H1 (cell line): ENCODE measurements around the gene MAP10. TPM values are rescaled to one million over a fixed set of nuclear protein-coding genes. Genes with fewer than 3 reads are reported as not detected.
A peak's percentile ranks its signal among the peaks of the same experiment; 100 is the strongest.

Experiments
- CTCF ChIA-PET: fragments of 300-600 bp; sonication (Branson Sonifier 250); formaldehyde crosslinking; loops from one replicate; lab custom pipeline; 2021; ENCODE audit not compliant: partially characterized antibody; lab: Charles Lee
- POLR2A ChIA-PET: fragments of 300-600 bp; sonication (Branson Sonifier 250); formaldehyde crosslinking; loops from one replicate; lab custom pipeline; 2021; ENCODE audit warnings: inconsistent platforms; ENCODE audit not compliant: partially characterized antibody; lab: Charles Lee
- DNase-seq, 2 experiments: peaks; one replicate each; pipeline versions ENCODE4 v3.0.0 to v3.0.0-alpha.2; 2010 to 2022; ENCODE audit warnings: low spot score in 2 of 2, low read depth in 1 of 2, mixed read lengths in 1 of 2
- FAIRE-seq: peaks from 2 replicates; lab custom pipeline; 2011; peaks lifted over from hg19 to GRCh38; lab: Jason Lieb, UNC
- H2AFZ ChIP-seq: 2 replicates; pipeline ENCODE4 v1.8.1; 2012; ENCODE audit warnings: low read length, inconsistent platforms
- H2AK5ac ChIP-seq: 2 replicates; pipeline ENCODE4 v1.6.1; 2013; ENCODE audit warnings: low read depth, low read length
- H2BK120ac ChIP-seq: replicated peaks from 2 replicates; pipeline ENCODE3; 2013; ENCODE audit warnings: low read depth, low read length, inconsistent platforms
- H2BK12ac ChIP-seq: 2 replicates; pipeline ENCODE4 v1.6.1; 2013; ENCODE audit warnings: low read depth, low read length
- H2BK15ac ChIP-seq: 2 replicates; pipeline ENCODE4 v1.6.1; 2013; ENCODE audit warnings: low read length
- H2BK20ac ChIP-seq: 2 replicates; pipeline ENCODE4 v1.6.1; 2013; ENCODE audit warnings: low read length
- H2BK5ac ChIP-seq: 2 replicates; pipeline ENCODE4 v1.6.1; 2013; ENCODE audit warnings: low read depth, low read length
- H3K14ac ChIP-seq: 2 replicates; pipeline ENCODE4 v1.6.1; 2013; ENCODE audit warnings: inconsistent platforms; ENCODE audit not compliant: insufficient read length
- H3K18ac ChIP-seq: 2 replicates; pipeline ENCODE4 v1.6.1; 2013; ENCODE audit warnings: low read length; ENCODE audit errors: extremely low read depth
- H3K23ac ChIP-seq: 2 replicates; pipeline ENCODE4 v1.6.1; 2013; ENCODE audit warnings: inconsistent platforms; ENCODE audit not compliant: insufficient read length
- H3K23me2 ChIP-seq: 2 replicates; pipeline ENCODE4 v1.6.1; 2013; ENCODE audit warnings: low read depth, low read length
- H3K27ac ChIP-seq: 2 replicates; pipeline ENCODE4 v1.6.1; 2011; ENCODE audit warnings: low read depth, low read length, inconsistent platforms
- H3K27me3 ChIP-seq, 4 experiments: replicated peaks in 1 of 4; 1 replicate in 1 of 4; 2 replicates in 3 of 4; pipeline versions ENCODE4 v1.6.1 to v1.8.1; 2011 to 2013; ENCODE audit warnings: low read length in 3 of 4, mild to moderate bottlenecking in 3 of 4, inconsistent platforms in 2 of 4, mixed read lengths in 2 of 4, moderate library complexity in 1 of 4; ENCODE audit not compliant: control insufficient read depth in 3 of 4, insufficient read depth in 3 of 4; ENCODE audit errors: extremely low read depth in 1 of 4
- H3K36me3 ChIP-seq, 4 experiments: 2 replicates each; pipeline versions ENCODE4 v1.6.1 to v1.8.1; 2011 to 2013; ENCODE audit warnings: mild to moderate bottlenecking in 4 of 4, low read length in 3 of 4, moderate library complexity in 2 of 4, control low read depth in 1 of 4, inconsistent platforms in 1 of 4; ENCODE audit not compliant: insufficient read depth in 4 of 4, control insufficient read depth in 2 of 4
- H3K4ac ChIP-seq: replicated peaks from 2 replicates; pipeline ENCODE3; 2013; ENCODE audit warnings: low read length, low read depth, mixed read lengths, inconsistent platforms; ENCODE audit not compliant: insufficient read length
- H3K4me1 ChIP-seq, 4 experiments: replicated peaks in 1 of 4; 1 replicate in 1 of 4; 2 replicates in 3 of 4; pipeline versions ENCODE4 v1.6.1 to v1.8.1; 2011 to 2013; ENCODE audit warnings: low read length in 3 of 4, inconsistent platforms in 2 of 4, mixed read lengths in 1 of 4; ENCODE audit not compliant: insufficient read depth in 4 of 4, control insufficient read depth in 3 of 4
- H3K4me2 ChIP-seq, 2 experiments: 2 replicates each; pipeline versions ENCODE4 v1.6.1 to v1.8.1; 2011 to 2013; ENCODE audit warnings: low read depth in 2 of 2, low read length in 2 of 2, control low read depth in 1 of 2, inconsistent platforms in 1 of 2, mild to moderate bottlenecking in 1 of 2; ENCODE audit not compliant: insufficient read depth in 1 of 2
- H3K4me3 ChIP-seq, 4 experiments: fragments of 200-600, 300-600 bp in 1 of 4; sonication (generic), shearing (Covaris generic), sonication (Bioruptor Twin) in 1 of 4; 2 replicates each; pipeline versions ENCODE4 v1.5.1 to v1.8.1; 2011 to 2016; ENCODE audit warnings: low read length in 4 of 4, low read depth in 3 of 4, control low read depth in 2 of 4, inconsistent platforms in 2 of 4, mild to moderate bottlenecking in 2 of 4, mixed read lengths in 1 of 4, moderate library complexity in 1 of 4; ENCODE audit not compliant: insufficient read depth in 2 of 4; ENCODE audit errors: extremely low read depth in 1 of 4
- H3K56ac ChIP-seq: replicated peaks from 2 replicates; pipeline ENCODE3; 2013; ENCODE audit warnings: low read depth, mild to moderate bottlenecking, mixed read lengths, low read length, inconsistent platforms; ENCODE audit not compliant: insufficient read length
- H3K79me1 ChIP-seq: 2 replicates; pipeline ENCODE4 v1.6.1; 2013; ENCODE audit warnings: low read depth, low read length, control low read depth
- H3K79me2 ChIP-seq, 2 experiments: 2 replicates each; pipeline versions ENCODE4 v1.6.1 to v1.8.1; 2012 to 2013; ENCODE audit warnings: low read length in 2 of 2, mild to moderate bottlenecking in 2 of 2, inconsistent platforms in 1 of 2; ENCODE audit not compliant: insufficient read depth in 2 of 2, control insufficient read depth in 1 of 2
- H3K9ac ChIP-seq, 4 experiments: replicated peaks in 1 of 4; 1 replicate in 1 of 4; 2 replicates in 3 of 4; pipeline versions ENCODE4 v1.6.1 to v1.8.1; 2011 to 2013; ENCODE audit warnings: low read depth in 3 of 4, low read length in 3 of 4, control low read depth in 2 of 4, mild to moderate bottlenecking in 2 of 4, moderate library complexity in 2 of 4, inconsistent platforms in 1 of 4; ENCODE audit errors: extremely low read depth in 1 of 4
- H3K9me3 ChIP-seq, 2 experiments: 2 replicates each; pipeline versions ENCODE4 v1.6.1 to v1.8.1; 2012 to 2013; ENCODE audit warnings: mild to moderate bottlenecking in 2 of 2, moderate library complexity in 2 of 2, control low read depth in 1 of 2, inconsistent platforms in 1 of 2, low read depth in 1 of 2, low read length in 1 of 2, mixed read lengths in 1 of 2; ENCODE audit not compliant: insufficient read depth in 2 of 2
- H4K20me1 ChIP-seq, 2 experiments: replicated peaks in 1 of 2; 2 replicates each; pipeline versions ENCODE3 to v1.8.1; 2011 to 2013; ENCODE audit warnings: inconsistent platforms in 2 of 2, low read length in 2 of 2, mild to moderate bottlenecking in 1 of 2; ENCODE audit not compliant: insufficient read depth in 2 of 2, control insufficient read depth in 1 of 2
- H4K5ac ChIP-seq: 2 replicates; pipeline ENCODE4 v1.6.1; 2013; ENCODE audit warnings: low read length, low read depth, mixed read lengths, inconsistent platforms; ENCODE audit not compliant: insufficient read length
- H4K8ac ChIP-seq: 2 replicates; pipeline ENCODE4 v1.8.0; 2013; ENCODE audit warnings: mild to moderate bottlenecking, moderate library complexity, low read length, inconsistent platforms; ENCODE audit not compliant: insufficient read depth; ENCODE audit errors: extremely low read depth
- H4K91ac ChIP-seq: replicated peaks from 2 replicates; pipeline ENCODE3; 2013; ENCODE audit warnings: low read length, mixed read lengths, inconsistent platforms; ENCODE audit not compliant: insufficient read length
- MAFK ChIP-seq: IDR thresholded peaks from 2 replicates; pipeline ENCODE4 v1.6.1; 2012; ENCODE audit warnings: low read depth, mild to moderate bottlenecking, improper control_type of control experiment, low read length
- RFX5 ChIP-seq: IDR thresholded peaks from 2 replicates; pipeline ENCODE4 v1.6.1; 2011; ENCODE audit warnings: low read depth, low read length, improper control_type of control experiment, borderline replicate concordance
- SUZ12 ChIP-seq: fragments of 200-600 bp; sonication (generic); IDR thresholded peaks from 2 replicates; pipeline ENCODE4 v1.6.1; 2012; ENCODE audit warnings: mild to moderate bottlenecking, inconsistent platforms, low read length, moderate library complexity, mixed read lengths
- WGBS, 2 experiments: shearing (Covaris generic) in 1 of 2; methylation state at CpG; one replicate each; pipeline versions ENCODE4 v1.1.6 to v1.1.7; 2013 to 2015; ENCODE audit warnings: low lambda C conversion rate in 2 of 2, mixed read lengths in 2 of 2, inconsistent platforms in 1 of 2, low coverage in 1 of 2, missing lambda C conversion rate in 1 of 2; ENCODE audit not compliant: insufficient replicate concordance in 2 of 2, insufficient coverage in 1 of 2, insufficient read length in 1 of 2; ENCODE audit errors: extremely low coverage in 1 of 2, missing lambda C conversion rate in 1 of 2; 5-methylcytosine and 5-hydroxymethylcytosine counted together
- polyA plus RNA-seq, 7 experiments: library from polyadenylated mRNA; depleted of rRNA in 3 of 7; stranded (reverse) in 5 of 7; unstranded in 2 of 7; fragments of >200 nt in 5 of 7; fragments of 200-250 nt in 2 of 7; gene quantifications; 1 replicate in 5 of 7; 2 replicates in 1 of 7; 4 replicates in 1 of 7; pipeline versions ENCODE4 v1.2.1 to v1.2.3, GENCODE V29; 2011 to 2013; ENCODE audit warnings: missing spikeins in 2 of 7, mixed read lengths in 2 of 7
- total RNA-seq: library from RNA; stranded (reverse); fragmentation: NEBNext Ultra II Directional; extraction: Animal tissue kit (Norgen Biotek cat#: 25700); gene quantifications from 2 replicates; pipeline ENCODE4 v1.2.1, GENCODE V29; 2021

Gene MAP10
- total and polyA plus RNA-seq, 2 of the 8 experiments (the other 6 are each of a cell fraction or from before 2014, with no cell fraction given) = 1.5 to 3.5 TPM

GRCh38 chr1:232769733-232770132 lies 35.5 kb upstream of the MAP10 start:
- Histone ChIP-seq H3K4me2 (peak overlapping the region; percentile 12 to 30; a peak in 1 of 4 replicates), H4K8ac (no peak overlapping the region), H3K4me3 (peak overlapping the region in 1 of 4 experiments; percentile 19; a peak in 1 of 8 replicates), H2BK120ac (no peak overlapping the region), H3K79me1 (no peaks in the 10 kb centered on the region), H4K5ac (no peak overlapping the region), H2AFZ (no peak overlapping the region), H3K36me3 (no peaks in the 10 kb centered on the region), H3K27me3 (no peaks in the 10 kb centered on the region), H3K9me3 (no peaks in the 10 kb centered on the region), H4K91ac (no peak overlapping the region), H3K23ac (no peak overlapping the region), H2BK5ac (no peak overlapping the region), H3K79me2 (no peaks in the 10 kb centered on the region), H3K4me1 (peaks cover 2 to 15% (median 13%) of the 10 kb centered on the region in 4 experiments; a peak in 6 of 7 replicates), H2BK20ac (no peak overlapping the region), H2BK15ac (no peak overlapping the region), H3K23me2 (no peaks in the 10 kb centered on the region), H3K18ac (no peak overlapping the region), H2AK5ac (no peak overlapping the region), H4K20me1 (no peaks in the 10 kb centered on the region), H3K27ac (no peak overlapping the region), H3K4ac (no peak overlapping the region), H3K56ac (no peak overlapping the region), H3K14ac (no peak overlapping the region), H3K9ac (no peak overlapping the region), H2BK12ac (no peak overlapping the region)
- CTCF ChIA-PET = no interaction called here
- DNase-seq (no peak), FAIRE-seq (peak; percentile 50)
- POLR2A ChIA-PET = no interaction called here
- WGBS, 2 experiments = 29% methylated on average over 2 of the region's 2 CpGs; no CpG with 5 or more reads in 1 of the 2 experiments
- TF ChIP-seq RFX5 (no peak), MAFK (no peak), SUZ12 (no peak)
